ENCODE results near the gene NKX6-2.

NKX6-2 gene

DNA sequence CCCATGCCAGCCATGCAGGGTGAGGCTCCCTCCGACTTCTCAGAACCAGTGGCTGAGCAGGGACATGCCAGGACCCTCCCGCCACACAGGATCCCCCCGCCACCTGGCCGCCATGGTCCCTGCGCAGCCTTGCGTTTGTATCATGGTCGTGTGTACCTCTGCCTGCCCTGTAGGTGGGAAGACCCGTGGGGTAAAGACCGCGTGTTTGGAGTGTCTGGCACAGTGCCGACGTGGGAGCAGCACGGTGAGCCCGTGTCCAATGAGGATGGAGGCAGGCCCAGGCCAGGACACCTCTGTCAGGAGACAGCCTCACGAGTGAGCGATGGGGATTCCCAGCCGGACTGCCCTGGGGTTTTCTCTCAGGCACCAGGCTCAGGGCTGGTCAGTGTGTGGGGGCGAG is 31.9 kb downstream of the NKX6-2 start:
- TF ChIP-seq, protein P1, sequence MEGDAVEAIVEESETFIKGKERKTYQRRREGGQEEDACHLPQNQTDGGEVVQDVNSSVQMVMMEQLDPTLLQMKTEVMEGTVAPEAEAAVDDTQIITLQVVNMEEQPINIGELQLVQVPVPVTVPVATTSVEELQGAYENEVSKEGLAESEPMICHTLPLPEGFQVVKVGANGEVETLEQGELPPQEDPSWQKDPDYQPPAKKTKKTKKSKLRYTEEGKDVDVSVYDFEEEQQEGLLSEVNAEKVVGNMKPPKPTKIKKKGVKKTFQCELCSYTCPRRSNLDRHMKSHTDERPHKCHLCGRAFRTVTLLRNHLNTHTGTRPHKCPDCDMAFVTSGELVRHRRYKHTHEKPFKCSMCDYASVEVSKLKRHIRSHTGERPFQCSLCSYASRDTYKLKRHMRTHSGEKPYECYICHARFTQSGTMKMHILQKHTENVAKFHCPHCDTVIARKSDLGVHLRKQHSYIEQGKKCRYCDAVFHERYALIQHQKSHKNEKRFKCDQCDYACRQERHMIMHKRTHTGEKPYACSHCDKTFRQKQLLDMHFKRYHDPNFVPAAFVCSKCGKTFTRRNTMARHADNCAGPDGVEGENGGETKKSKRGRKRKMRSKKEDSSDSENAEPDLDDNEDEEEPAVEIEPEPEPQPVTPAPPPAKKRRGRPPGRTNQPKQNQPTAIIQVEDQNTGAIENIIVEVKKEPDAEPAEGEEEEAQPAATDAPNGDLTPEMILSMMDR (conservative IDR thresholded peaks at IDR 0.05): no peak
- TF ChIP-seq ZFX (IDR thresholded peaks at IDR 0.05): no peak
- no peak overlapping the region for H3K27ac ChIP-seq

DNA sequence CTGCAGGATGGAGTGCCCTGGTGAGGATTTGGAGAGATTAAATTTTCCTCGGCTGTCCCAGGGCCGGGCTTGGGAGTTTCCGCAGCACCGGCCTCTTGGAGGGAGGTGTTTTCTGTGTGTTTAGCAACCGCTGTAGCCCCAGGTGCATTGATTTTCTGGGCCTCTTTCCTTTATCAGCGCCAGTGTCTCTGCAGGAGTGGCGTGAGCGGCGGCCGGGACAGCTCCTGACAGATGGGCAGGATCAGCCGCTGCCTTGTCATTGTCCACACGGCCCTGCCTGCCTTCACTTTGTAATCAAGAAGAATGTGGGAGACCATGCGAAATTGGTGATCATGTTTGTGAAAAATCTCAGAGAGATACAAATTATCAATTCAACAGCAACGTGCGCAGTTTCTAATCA is 32.4 kb downstream of the NKX6-2 start:
- TF ChIP-seq, protein P1 (conservative IDR thresholded peaks at IDR 0.05): no peak
- no peak for TF ChIP-seq ZFX (IDR thresholded peaks at IDR 0.05)

DNA sequence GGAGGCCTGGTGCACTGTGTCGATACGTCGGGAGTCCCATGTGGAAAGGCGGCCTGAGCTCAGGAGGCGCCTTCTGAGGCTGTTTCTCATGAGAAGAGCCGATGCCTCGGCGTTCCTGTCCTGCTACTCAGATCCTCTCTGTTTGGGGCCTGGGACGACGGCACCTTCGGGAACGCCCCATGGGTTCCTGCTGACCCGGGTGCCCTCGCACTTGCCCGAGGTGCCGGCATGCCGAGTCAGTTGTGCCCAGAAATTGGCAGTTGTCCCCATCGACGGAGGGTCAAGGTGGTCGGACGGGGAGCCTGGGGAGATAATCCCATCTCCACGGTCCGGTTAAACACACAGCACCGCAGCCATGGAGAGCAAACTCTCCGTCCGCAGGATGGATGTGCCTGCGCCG is 33.0 kb downstream of the NKX6-2 start:
- TF ChIP-seq ZFX (IDR thresholded peaks at IDR 0.05): no peak
- TF ChIP-seq, protein P1 (conservative IDR thresholded peaks at IDR 0.05): no peak
- H3K27ac ChIP-seq: no peak overlapping the region

More for the DNA sequence above, 32.4 kb downstream of the NKX6-2 start:
- no peak overlapping the region for H3K27ac ChIP-seq

DNA sequence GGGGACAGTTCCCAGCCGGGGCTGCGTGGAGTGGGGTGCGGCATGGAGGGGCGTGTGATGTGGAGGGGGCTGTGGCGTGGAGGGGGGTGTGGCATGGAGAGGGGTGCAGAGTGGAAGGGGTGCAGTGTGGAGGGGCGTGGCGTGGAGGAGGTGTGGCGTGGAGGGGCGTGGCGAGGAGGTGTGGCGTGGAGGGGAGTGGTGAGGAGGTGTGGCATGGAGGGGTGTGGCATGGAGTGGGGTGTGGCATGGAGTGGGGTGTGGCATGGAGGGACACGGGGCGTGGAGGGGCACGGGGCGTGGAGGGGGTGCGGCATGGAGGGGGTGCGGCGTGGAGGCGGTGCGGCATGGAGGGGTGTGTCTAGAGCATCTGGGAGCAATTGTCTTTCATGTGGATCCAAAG is 33.6 kb downstream of the NKX6-2 start:
- no peak overlapping the region for H3K27ac ChIP-seq
- TF ChIP-seq, protein P1 (conservative IDR thresholded peaks at IDR 0.05): no peak
- TF ChIP-seq ZFX (IDR thresholded peaks at IDR 0.05): no peak

DNA sequence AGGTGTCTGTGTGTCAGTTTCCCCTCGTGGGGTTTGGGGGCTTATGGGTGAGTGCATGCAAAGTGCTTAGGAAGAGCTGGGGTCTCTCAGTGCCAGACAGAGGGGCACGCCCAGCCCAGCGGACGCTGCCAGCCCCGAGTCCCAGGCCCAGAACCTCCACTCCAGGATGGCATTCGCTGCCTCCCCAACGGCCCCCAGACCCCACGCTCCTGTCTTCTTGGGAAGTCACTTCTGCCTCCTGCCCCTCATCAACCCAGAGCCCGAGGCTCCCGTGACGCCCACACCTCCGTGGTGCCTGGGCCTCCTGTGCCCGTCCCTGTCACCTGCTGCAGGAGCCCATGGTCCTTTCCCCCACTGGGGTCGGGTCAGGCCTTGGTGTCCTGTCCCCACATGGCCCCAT is 35.0 kb downstream of the NKX6-2 start:
- H3K27ac ChIP-seq: no peak overlapping the region
- TF ChIP-seq, protein P1 (conservative IDR thresholded peaks at IDR 0.05): no peak
- TF ChIP-seq ZFX (IDR thresholded peaks at IDR 0.05): no peak

DNA sequence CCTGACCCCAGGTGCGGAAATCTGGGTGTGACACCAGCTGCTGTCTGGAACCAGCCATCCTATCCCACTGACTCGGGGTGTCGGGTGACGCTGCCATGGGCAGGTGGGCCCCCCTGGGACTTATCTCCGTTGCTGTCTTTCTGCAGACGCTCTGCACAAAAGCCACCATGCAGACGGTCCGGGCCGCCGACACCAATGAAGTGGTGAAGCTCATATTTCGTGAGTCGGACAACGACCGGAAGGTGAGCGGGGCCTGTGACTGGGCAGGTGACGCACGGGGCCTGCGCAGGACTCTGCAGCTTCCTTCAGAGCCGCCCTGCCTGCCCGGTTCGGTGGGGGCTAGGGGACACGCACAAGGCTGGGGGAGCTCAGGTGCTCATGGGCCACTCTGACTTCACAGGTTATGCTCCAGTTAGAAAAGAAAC is 36.6 kb downstream of the NKX6-2 start:
- TF ChIP-seq, protein P1 (conservative IDR thresholded peaks at IDR 0.05): no peak
- no peak for TF ChIP-seq ZFX (IDR thresholded peaks at IDR 0.05)

DNA sequence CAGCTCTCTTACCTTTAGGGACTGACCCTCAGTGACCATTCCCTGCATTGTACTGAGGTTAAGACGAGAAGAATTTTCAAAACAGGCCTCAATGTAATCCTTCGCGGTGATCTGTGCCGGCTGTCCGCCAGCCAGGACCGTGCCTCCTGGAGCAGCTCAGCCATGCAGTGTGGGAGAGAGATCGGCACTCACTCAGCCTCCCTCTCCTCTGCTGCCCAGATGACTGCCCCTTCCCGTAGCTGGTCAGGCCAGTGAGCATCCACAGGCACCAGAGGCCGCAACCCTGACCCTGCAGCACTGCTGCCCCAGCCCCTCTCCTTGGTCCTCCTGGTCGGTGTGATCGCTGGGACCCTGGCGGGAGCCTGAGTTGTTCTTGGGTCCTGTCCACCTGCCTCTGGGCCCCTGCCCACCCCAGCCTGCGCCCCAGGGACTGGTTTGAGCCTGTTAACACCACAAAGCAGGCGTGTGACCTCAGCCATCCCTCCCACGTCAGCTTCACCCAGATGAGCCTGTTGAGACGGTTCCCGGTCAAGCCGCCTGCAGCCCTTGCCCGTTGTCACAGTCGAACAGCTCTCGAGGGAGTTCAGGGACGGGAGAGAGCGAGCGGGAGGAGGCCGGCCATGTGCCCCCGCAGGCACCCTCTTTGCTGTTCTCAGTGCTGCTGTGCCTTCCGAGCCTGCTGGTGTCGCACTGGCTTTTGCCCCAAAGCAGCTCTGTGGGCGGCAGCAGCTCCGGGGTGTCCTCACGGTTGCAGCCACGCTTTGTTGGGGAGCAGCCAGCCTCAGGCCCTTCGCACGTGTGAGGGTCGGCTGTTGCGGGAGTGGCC is 37.2 kb downstream of the NKX6-2 start:
- TF ChIP-seq ZFX (IDR thresholded peaks at IDR 0.05): no peak
- TF ChIP-seq, protein P1 (conservative IDR thresholded peaks at IDR 0.05): no peak
- H3K27ac ChIP-seq: no peak overlapping the region

More for the DNA sequence above, 36.6 kb downstream of the NKX6-2 start:
- H3K27ac ChIP-seq: no peak overlapping the region

Measured in C4-2B (cell line).